GM18868 (cell line): ENCODE results near the gene C16orf54.
"Not testable (repeated sequence)": the region's sequence is repeated elsewhere in the genome, so short reads cannot be mapped to it uniquely, and the experiment has no call there.

Experiments used
- ATAC-seq: cut with Tn5 transposase; IDR thresholded peaks from one replicate; pipeline ENCODE4 v1.9.1; 2021; ENCODE audit warnings: mild to moderate bottlenecking, moderate library complexity; ENCODE audit not compliant: unreplicated experiment

Gene C16orf54

GRCh38 chr16:29743475-29743826 lies 2.3 kb downstream of the C16orf54 start:
- no peak for ATAC-seq

GRCh38 chr16:29742683-29743275 lies 3.0 kb downstream of the C16orf54 start:
- no peak for ATAC-seq

- not testable (repeated sequence) for ATAC-seq
These were observed 5.2 kb downstream of the C16orf54 start for GRCh38 chr16:29740630-29741015.

GRCh38 chr16:29739927-29740629 lies 5.7 kb downstream of the C16orf54 start:
- not testable (repeated sequence) for ATAC-seq

GRCh38 chr16:29738514-29738913 lies 7.3 kb downstream of the C16orf54 start:
- peak; percentile 68 for ATAC-seq

GRCh38 chr16:29737713-29738112 lies 8.1 kb downstream of the C16orf54 start:
- no peak for ATAC-seq

- no peak for ATAC-seq
These were observed 9.0 kb downstream of the C16orf54 start for GRCh38 chr16:29736764-29737163.

GRCh38 chr16:29736112-29736511 lies 9.7 kb downstream of the C16orf54 start:
- no peak for ATAC-seq

- ATAC-seq = no peak
These were observed 11.0 kb downstream of the C16orf54 start for GRCh38 chr16:29734786-29735185.

- not testable (repeated sequence) for ATAC-seq
These were observed 13.8 kb downstream of the C16orf54 start for GRCh38 chr16:29731768-29732601.

- ATAC-seq = no peak
These were observed 15.1 kb downstream of the C16orf54 start for GRCh38 chr16:29730649-29731048.

GRCh38 chr16:29729116-29729521 lies 16.7 kb downstream of the C16orf54 start:
- ATAC-seq = no peak

GRCh38 chr16:29727452-29727851 lies 18.3 kb downstream of the C16orf54 start:
- ATAC-seq = no peak

GRCh38 chr16:29726845-29727377 lies 18.9 kb downstream of the C16orf54 start:
- no peak for ATAC-seq

GRCh38 chr16:29721167-29721879 lies 24.5 kb downstream of the C16orf54 start:
- not testable (repeated sequence) for ATAC-seq

- ATAC-seq = no peak
These were observed 25.1 kb downstream of the C16orf54 start for GRCh38 chr16:29720703-29721102.

GRCh38 chr16:29719063-29719462 lies 26.7 kb downstream of the C16orf54 start:
- no peak for ATAC-seq

- ATAC-seq = no peak
These were observed 28.7 kb downstream of the C16orf54 start for GRCh38 chr16:29717113-29717512.

GRCh38 chr16:29714972-29715371 lies 30.8 kb downstream of the C16orf54 start:
- ATAC-seq = no peak

GRCh38 chr16:29714396-29714795 lies 31.4 kb downstream of the C16orf54 start:
- no peak for ATAC-seq

GRCh38 chr16:29712809-29713208 lies 33.0 kb downstream of the C16orf54 start:
- ATAC-seq = no peak
